ENCODE measurements around the gene DELE1.

The DELE1 gene

GRCh38 chr5:141903261-141903660, 20.4 kb upstream of the DELE1 start:
- DNase-seq (ENCODE audit: low read depth) = peak; percentile 78
- TF ChIP-seq MYC (IDR thresholded peaks at IDR 0.05; ENCODE audit: low read depth, low read length) (no peak), POLR2A (IDR thresholded peaks at IDR 0.05; ENCODE audit: extremely low read depth, insufficient read length) (no peak)
- TF ChIP-seq, protein P1, sequence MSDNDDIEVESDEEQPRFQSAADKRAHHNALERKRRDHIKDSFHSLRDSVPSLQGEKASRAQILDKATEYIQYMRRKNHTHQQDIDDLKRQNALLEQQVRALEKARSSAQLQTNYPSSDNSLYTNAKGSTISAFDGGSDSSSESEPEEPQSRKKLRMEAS (IDR thresholded peaks at IDR 0.05; ENCODE audit: low read depth, low read length) = no peak
- TF ChIP-seq, protein P2, sequence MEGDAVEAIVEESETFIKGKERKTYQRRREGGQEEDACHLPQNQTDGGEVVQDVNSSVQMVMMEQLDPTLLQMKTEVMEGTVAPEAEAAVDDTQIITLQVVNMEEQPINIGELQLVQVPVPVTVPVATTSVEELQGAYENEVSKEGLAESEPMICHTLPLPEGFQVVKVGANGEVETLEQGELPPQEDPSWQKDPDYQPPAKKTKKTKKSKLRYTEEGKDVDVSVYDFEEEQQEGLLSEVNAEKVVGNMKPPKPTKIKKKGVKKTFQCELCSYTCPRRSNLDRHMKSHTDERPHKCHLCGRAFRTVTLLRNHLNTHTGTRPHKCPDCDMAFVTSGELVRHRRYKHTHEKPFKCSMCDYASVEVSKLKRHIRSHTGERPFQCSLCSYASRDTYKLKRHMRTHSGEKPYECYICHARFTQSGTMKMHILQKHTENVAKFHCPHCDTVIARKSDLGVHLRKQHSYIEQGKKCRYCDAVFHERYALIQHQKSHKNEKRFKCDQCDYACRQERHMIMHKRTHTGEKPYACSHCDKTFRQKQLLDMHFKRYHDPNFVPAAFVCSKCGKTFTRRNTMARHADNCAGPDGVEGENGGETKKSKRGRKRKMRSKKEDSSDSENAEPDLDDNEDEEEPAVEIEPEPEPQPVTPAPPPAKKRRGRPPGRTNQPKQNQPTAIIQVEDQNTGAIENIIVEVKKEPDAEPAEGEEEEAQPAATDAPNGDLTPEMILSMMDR (IDR thresholded peaks at IDR 0.05; ENCODE audit: low read depth, low read length) = no peak
- no peak overlapping the region for H3K4me3 ChIP-seq (ENCODE audit: low read depth, low read length)

DNA sequence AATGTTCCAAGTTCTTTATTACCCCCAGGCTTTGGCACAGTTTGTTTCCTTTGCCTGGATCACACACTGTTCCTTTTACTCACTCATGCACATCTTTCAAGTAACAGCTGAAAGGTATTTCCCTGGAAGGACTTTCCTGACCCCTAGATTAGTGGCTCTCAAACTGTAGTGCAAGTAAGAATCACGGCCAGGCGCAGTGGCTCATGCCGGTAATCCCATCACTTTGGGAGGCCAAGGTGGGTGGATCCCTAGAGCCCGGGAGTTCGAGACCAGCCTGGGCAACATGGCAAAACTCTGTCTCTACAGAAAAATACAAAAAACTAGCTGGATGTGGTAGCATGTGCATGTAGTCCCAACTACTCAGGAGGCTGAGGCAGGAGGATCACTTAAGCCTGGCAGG, 19.1 kb upstream of the DELE1 start:
- no peak for TF ChIP-seq MYC (IDR thresholded peaks at IDR 0.05; ENCODE audit: low read depth, low read length)
- TF ChIP-seq, protein P2 (IDR thresholded peaks at IDR 0.05; ENCODE audit: low read depth, low read length) = no peak
- TF ChIP-seq, protein P1 (IDR thresholded peaks at IDR 0.05; ENCODE audit: low read depth, low read length) = no peak
- TF ChIP-seq POLR2A (IDR thresholded peaks at IDR 0.05; ENCODE audit: extremely low read depth, insufficient read length) = no peak
- H3K4me3 ChIP-seq (ENCODE audit: low read depth, low read length) = no peak overlapping the region
- no peak for DNase-seq (ENCODE audit: low read depth)

DNA sequence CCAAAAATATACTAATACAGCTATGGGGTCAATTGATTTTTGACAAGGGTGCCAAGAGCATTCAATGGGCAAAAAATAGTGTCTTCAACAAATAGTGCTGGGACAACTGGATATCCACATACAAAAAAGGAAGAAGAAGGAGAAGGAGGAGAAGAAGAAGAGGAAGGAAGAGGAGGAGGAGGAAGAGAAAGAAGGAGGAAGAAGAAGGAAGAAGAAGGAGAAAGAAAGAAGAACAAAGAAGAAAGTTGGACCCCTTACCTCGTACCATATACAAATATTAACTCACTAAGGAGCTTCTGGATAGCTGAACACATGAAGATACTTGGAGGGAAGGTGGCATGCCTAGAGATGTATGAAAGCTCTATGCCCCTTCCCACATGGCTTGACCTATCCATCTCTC, 17.2 kb upstream of the DELE1 start:
- no peak overlapping the region for H3K4me3 ChIP-seq (ENCODE audit: low read depth, low read length)
- DNase-seq (ENCODE audit: low read depth) = no peak
- TF ChIP-seq, protein P1 (IDR thresholded peaks at IDR 0.05; ENCODE audit: low read depth, low read length) = no peak
- TF ChIP-seq MYC (IDR thresholded peaks at IDR 0.05; ENCODE audit: low read depth, low read length) (no peak), POLR2A (IDR thresholded peaks at IDR 0.05; ENCODE audit: extremely low read depth, insufficient read length) (no peak)
- TF ChIP-seq, protein P2 (IDR thresholded peaks at IDR 0.05; ENCODE audit: low read depth, low read length) = no peak

DNA sequence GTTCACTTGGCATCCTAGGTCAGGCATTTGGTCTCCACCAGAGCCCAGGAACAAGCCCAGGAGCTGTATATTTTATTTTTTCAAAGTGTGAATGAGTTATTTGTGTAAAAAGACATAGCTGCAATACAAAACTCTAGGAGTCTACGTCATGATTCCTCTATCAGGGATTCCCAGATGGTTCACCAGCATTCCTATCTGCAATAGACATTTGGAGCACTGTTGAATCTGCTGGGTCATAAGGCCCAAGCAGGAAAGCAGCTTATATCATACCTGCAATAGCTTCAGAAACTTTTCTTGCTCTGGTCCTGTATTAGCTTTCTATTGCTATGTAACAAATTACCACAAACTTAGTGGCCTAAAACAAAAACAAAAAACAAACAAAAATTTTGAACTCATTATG, 16.7 kb upstream of the DELE1 start:
- TF ChIP-seq MYC (IDR thresholded peaks at IDR 0.05; ENCODE audit: low read depth, low read length) = no peak
- no peak for TF ChIP-seq POLR2A (IDR thresholded peaks at IDR 0.05; ENCODE audit: extremely low read depth, insufficient read length)
- TF ChIP-seq, protein P1 (IDR thresholded peaks at IDR 0.05; ENCODE audit: low read depth, low read length) = no peak
- TF ChIP-seq, protein P2 (IDR thresholded peaks at IDR 0.05; ENCODE audit: low read depth, low read length) = no peak
- H3K4me3 ChIP-seq (ENCODE audit: low read depth, low read length) = no peak overlapping the region
- no peak for DNase-seq (ENCODE audit: low read depth)

GRCh38 chr5:141908796-141909195, 14.9 kb upstream of the DELE1 start:
- DNase-seq (ENCODE audit: low read depth) = no peak
- TF ChIP-seq, protein P2 (IDR thresholded peaks at IDR 0.05; ENCODE audit: low read depth, low read length) = no peak
- TF ChIP-seq POLR2A (IDR thresholded peaks at IDR 0.05; ENCODE audit: extremely low read depth, insufficient read length) (no peak), MYC (IDR thresholded peaks at IDR 0.05; ENCODE audit: low read depth, low read length) (no peak)
- TF ChIP-seq, protein P1 (IDR thresholded peaks at IDR 0.05; ENCODE audit: low read depth, low read length) = no peak
- H3K4me3 ChIP-seq (ENCODE audit: low read depth, low read length) = no peak overlapping the region

DNA sequence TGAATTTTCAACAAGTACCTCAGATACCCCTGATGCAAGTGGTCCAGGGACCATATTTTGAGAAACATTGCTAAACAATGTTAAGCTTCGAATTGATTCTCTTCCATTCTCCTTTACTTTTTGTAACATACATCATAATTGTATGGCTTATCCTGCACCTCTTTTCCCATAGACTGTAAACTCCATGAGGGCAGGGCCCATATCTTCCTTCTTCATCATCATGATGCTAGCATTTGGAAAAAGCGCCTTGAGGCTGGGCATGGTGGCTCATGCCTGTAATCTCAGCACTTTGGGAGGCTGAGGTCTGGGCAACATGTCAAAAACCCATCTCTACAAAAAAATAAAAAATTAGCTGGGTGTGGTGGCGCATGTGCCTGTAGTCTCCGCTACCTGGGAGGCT, 14.5 kb upstream of the DELE1 start:
- no peak for DNase-seq (ENCODE audit: low read depth)
- H3K4me3 ChIP-seq (ENCODE audit: low read depth, low read length) = no peak overlapping the region
- TF ChIP-seq POLR2A (IDR thresholded peaks at IDR 0.05; ENCODE audit: extremely low read depth, insufficient read length) = no peak
- TF ChIP-seq, protein P2 (IDR thresholded peaks at IDR 0.05; ENCODE audit: low read depth, low read length) = no peak
- TF ChIP-seq, protein P1 (IDR thresholded peaks at IDR 0.05; ENCODE audit: low read depth, low read length) = no peak
- no peak for TF ChIP-seq MYC (IDR thresholded peaks at IDR 0.05; ENCODE audit: low read depth, low read length)

Measured in NB4 (cell line).